NCI-H2196 treated with DMSO at 0.1 percent for 48 hours (cell line): Measurements from ENCODE around the gene RAP1GAP2.
A peak's percentile ranks its signal among the peaks of the same experiment; 100 is the strongest.
"Not testable (repeated sequence)": the region's sequence is repeated elsewhere in the genome, so short reads cannot be mapped to it uniquely, and the experiment has no call there.

ENCODE experiments used
- DNase-seq: peaks from one replicate; lab custom pipeline; 2025; ENCODE audit not compliant: unreplicated experiment; lab: John Stamatoyannopoulos, UW

The RAP1GAP2 gene

GRCh38 chr17:3035256-3035967, 239.2 kb downstream of the RAP1GAP2 start:
- DNase-seq, result no peak

- DNase-seq, result no peak
Observed at GRCh38 chr17:3035968-3036280, 239.7 kb downstream of the RAP1GAP2 start.

- no peak for DNase-seq
Observed at GRCh38 chr17:3036800-3037199, 240.6 kb downstream of the RAP1GAP2 start.

- no peak for DNase-seq
Observed at GRCh38 chr17:3037259-3037658, 241.0 kb downstream of the RAP1GAP2 start.

- DNase-seq, result no peak
Observed at GRCh38 chr17:3038941-3039340, 242.7 kb downstream of the RAP1GAP2 start.

GRCh38 chr17:3039736-3040135, 243.5 kb downstream of the RAP1GAP2 start:
- DNase-seq, result no peak

GRCh38 chr17:3040882-3041281, 244.6 kb downstream of the RAP1GAP2 start:
- no peak for DNase-seq

GRCh38 chr17:3043737-3044365, 247.6 kb downstream of the RAP1GAP2 start:
- no peak for DNase-seq

- no peak for DNase-seq
Observed at GRCh38 chr17:3046753-3047152, 250.5 kb downstream of the RAP1GAP2 start.

GRCh38 chr17:3048727-3049471, 252.7 kb downstream of the RAP1GAP2 start:
- peak; percentile 82 for DNase-seq

GRCh38 chr17:3049705-3050295, 253.6 kb downstream of the RAP1GAP2 start:
- no peak for DNase-seq

- not testable (repeated sequence) for DNase-seq
Observed at GRCh38 chr17:3054868-3055267, 258.6 kb downstream of the RAP1GAP2 start.

- not testable (repeated sequence) for DNase-seq
Observed at GRCh38 chr17:3062824-3063377, 266.7 kb downstream of the RAP1GAP2 start.

GRCh38 chr17:3063507-3063906, 267.3 kb downstream of the RAP1GAP2 start, which contains the start of gene OR1D5:
TSS of gene OR1D5 (minus strand) at chr17:3063607. CDS start at chr17:3063607, 0 bp downstream.
- DNase-seq, result not testable (repeated sequence)

GRCh38 chr17:3065192-3065591, 269.0 kb downstream of the RAP1GAP2 start:
- DNase-seq, result not testable (repeated sequence)

- DNase-seq, result not testable (repeated sequence)
Observed at GRCh38 chr17:3073850-3074249, 277.6 kb downstream of the RAP1GAP2 start.
